SU-DHL-6 (cell line): ENCODE measurements around the gene DLST.

Experiments used
- EZH2phosphoT487 ChIP-seq: fragments of 200-600 bp; sonication (generic), shearing (Covaris generic); conservative IDR thresholded peaks from 2 replicates; pipeline ENCODE4 v1.6.1; 2018; ENCODE audit warnings: mild to moderate bottlenecking, antibody characterized with exemption, low read length, moderate library complexity, mixed read lengths
- TF ChIP-seq, protein P1 (sequence below): fragments of 200-600 bp; sonication (generic); IDR thresholded peaks from one replicate; pipeline ENCODE4 v1.5.1; 2017; ENCODE audit warnings: antibody characterized with exemption, mild to moderate bottlenecking, low read length, moderate library complexity; ENCODE audit not compliant: insufficient read depth, poor library complexity, severe bottlenecking

GRCh38 chr14:74860899-74861733, 20.6 kb upstream of the DLST start:
- TF ChIP-seq, protein P1, sequence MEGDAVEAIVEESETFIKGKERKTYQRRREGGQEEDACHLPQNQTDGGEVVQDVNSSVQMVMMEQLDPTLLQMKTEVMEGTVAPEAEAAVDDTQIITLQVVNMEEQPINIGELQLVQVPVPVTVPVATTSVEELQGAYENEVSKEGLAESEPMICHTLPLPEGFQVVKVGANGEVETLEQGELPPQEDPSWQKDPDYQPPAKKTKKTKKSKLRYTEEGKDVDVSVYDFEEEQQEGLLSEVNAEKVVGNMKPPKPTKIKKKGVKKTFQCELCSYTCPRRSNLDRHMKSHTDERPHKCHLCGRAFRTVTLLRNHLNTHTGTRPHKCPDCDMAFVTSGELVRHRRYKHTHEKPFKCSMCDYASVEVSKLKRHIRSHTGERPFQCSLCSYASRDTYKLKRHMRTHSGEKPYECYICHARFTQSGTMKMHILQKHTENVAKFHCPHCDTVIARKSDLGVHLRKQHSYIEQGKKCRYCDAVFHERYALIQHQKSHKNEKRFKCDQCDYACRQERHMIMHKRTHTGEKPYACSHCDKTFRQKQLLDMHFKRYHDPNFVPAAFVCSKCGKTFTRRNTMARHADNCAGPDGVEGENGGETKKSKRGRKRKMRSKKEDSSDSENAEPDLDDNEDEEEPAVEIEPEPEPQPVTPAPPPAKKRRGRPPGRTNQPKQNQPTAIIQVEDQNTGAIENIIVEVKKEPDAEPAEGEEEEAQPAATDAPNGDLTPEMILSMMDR = peak; percentile 87
- TF ChIP-seq EZH2phosphoT487 = no peak
